Measurements from ENCODE around the gene ODF2. TPM values are rescaled to one million over a fixed set of nuclear protein-coding genes. Genes with fewer than 3 reads are reported as not detected.

The ODF2 gene
- total and polyA plus RNA-seq, 10 of the 15 experiments (the other 5 are each of a cell fraction or from before 2014, with no cell fraction given): 8.7 to 65.1 (median 38.5) TPM

DNA sequence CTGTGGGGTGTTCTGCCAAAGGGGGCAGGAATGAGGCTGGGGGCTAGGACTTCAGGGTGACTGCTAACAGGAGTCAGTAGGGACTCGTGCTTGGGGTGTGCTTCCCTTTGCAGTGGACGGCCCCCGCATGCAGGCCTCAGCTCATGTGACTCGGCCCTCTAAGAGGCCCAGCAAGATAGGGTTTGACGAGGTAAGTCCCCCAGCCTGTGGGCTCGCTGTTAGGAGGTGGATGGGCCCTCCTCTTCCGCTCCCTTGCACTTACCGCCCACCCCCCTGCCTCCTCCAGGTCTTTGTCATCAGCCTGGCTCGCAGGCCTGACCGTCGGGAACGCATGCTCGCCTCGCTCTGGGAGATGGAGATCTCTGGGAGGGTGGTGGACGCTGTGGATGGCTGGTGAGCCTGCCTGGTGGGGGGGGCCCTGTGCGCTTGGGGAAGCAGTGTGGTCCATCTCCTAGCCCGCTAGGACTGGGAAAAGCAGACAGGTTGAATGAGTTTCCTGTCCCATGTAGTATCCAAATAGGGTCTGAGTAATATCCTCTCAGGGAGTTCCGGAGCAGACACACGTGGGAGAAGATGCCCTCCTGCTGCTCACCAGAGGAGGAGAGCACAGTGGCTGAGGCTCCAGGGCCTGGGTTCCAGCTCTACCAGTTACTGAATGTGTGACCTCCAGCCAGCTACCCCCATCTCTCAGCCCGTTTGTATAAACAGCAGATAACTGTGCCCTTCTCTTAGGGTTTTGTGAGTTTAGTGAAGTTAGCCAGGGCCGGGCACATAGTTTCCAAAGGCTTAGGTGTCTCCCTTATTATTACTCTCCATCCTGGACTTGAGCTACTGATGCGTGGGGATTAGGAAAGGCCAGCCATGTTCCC lies 26.9 kb upstream of the ODF2 start:
- Histone ChIP-seq H3K36me3 (ENCODE audit: control insufficient read depth in 2 of 2, insufficient read depth in 2 of 2, low read length in 1 of 2) (no peaks in the 10 kb centered on the region), H3K27ac (ENCODE audit: control insufficient read depth, insufficient read depth) (no peak overlapping the region), H3K27me3 (replicated peaks in 1 of 2; ENCODE audit: control insufficient read depth in 2 of 2, insufficient read depth in 2 of 2, low read length in 1 of 2) (no peaks in the 10 kb centered on the region), H3K4me2 (ENCODE audit: control insufficient read depth, insufficient read depth) (no peak overlapping the region), H3K9ac (ENCODE audit: control insufficient read depth, insufficient read depth, low read length) (no peak overlapping the region), H3K4me3 (no peak overlapping the region), H3K4me1 (ENCODE audit: control insufficient read depth, insufficient read depth, low read length) (no peaks in the 10 kb centered on the region), H3K79me2 (ENCODE audit: control insufficient read depth, insufficient read depth, low read length) (no peaks in the 10 kb centered on the region), H3K9me3 (replicated peaks; ENCODE audit: control insufficient read depth, insufficient read depth, low read length) (no peaks in the 10 kb centered on the region), H2AFZ (ENCODE audit: control insufficient read depth, low read depth, low read length) (no peak overlapping the region), H4K20me1 (ENCODE audit: control insufficient read depth, insufficient read depth) (no peaks in the 10 kb centered on the region)
- in situ Hi-C loops (cut with MboI): no loop called here
- CTCF ChIA-PET: interaction anchor here (0.6 to 1.1 kb wide), 3 partner anchors 10 to 14 kb away, joined by 3 to 5 read pairs (median 3); no protein-coding TSS in a partner anchor
- SMC1A ChIA-PET (ENCODE audit: uncharacterized antibody, unreplicated experiment): interaction anchor here (0.9 kb wide), 1 partner anchor 66 kb away, joined by 3 read pairs; no protein-coding TSS in a partner anchor
- DNase-seq (ENCODE audit: low read depth, low spot score): no peak
- intact Hi-C loops (cut with micrococcal nuclease; ENCODE audit: unreplicated experiment): no loop called here
- no TSS peak for BruUV-seq (replicated peaks)
- POLR2A ChIA-PET: interaction anchor here (0.6 kb wide), 1 partner anchor 433 kb away, joined by 3 read pairs; no protein-coding TSS in a partner anchor
- no peak for ATAC-seq
- TF ChIP-seq ATF2 (IDR thresholded peaks at IDR 0.05; ENCODE audit: low read length): no peak
- TF ChIP-seq POLR2AphosphoS5 (IDR thresholded peaks at IDR 0.05; ENCODE audit: low read length): no peak
- TF ChIP-seq CREB1 (IDR thresholded peaks at IDR 0.05; ENCODE audit: low read depth): no peak
- no peak for TF ChIP-seq MTA2 (IDR thresholded peaks at IDR 0.05; ENCODE audit: low read depth)
- no peak for TF ChIP-seq ZNF207 (IDR thresholded peaks at IDR 0.05; ENCODE audit: borderline replicate concordance)
- no peak for TF ChIP-seq HDAC6 (IDR thresholded peaks at IDR 0.05; ENCODE audit: unreplicated experiment)
- TF ChIP-seq NFXL1 (IDR thresholded peaks at IDR 0.05; ENCODE audit: borderline replicate concordance): no peak
- no peak for TF ChIP-seq SRF (IDR thresholded peaks at IDR 0.05; ENCODE audit: low read depth in 2 of 2, low read length in 2 of 2)
- TF ChIP-seq, protein P1, sequence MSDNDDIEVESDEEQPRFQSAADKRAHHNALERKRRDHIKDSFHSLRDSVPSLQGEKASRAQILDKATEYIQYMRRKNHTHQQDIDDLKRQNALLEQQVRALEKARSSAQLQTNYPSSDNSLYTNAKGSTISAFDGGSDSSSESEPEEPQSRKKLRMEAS (IDR thresholded peaks at IDR 0.05; ENCODE audit: low read depth, low read length): no peak
- no peak for TF ChIP-seq TARDBP (IDR thresholded peaks at IDR 0.05; ENCODE audit: borderline replicate concordance)
- TF ChIP-seq, protein P2, sequence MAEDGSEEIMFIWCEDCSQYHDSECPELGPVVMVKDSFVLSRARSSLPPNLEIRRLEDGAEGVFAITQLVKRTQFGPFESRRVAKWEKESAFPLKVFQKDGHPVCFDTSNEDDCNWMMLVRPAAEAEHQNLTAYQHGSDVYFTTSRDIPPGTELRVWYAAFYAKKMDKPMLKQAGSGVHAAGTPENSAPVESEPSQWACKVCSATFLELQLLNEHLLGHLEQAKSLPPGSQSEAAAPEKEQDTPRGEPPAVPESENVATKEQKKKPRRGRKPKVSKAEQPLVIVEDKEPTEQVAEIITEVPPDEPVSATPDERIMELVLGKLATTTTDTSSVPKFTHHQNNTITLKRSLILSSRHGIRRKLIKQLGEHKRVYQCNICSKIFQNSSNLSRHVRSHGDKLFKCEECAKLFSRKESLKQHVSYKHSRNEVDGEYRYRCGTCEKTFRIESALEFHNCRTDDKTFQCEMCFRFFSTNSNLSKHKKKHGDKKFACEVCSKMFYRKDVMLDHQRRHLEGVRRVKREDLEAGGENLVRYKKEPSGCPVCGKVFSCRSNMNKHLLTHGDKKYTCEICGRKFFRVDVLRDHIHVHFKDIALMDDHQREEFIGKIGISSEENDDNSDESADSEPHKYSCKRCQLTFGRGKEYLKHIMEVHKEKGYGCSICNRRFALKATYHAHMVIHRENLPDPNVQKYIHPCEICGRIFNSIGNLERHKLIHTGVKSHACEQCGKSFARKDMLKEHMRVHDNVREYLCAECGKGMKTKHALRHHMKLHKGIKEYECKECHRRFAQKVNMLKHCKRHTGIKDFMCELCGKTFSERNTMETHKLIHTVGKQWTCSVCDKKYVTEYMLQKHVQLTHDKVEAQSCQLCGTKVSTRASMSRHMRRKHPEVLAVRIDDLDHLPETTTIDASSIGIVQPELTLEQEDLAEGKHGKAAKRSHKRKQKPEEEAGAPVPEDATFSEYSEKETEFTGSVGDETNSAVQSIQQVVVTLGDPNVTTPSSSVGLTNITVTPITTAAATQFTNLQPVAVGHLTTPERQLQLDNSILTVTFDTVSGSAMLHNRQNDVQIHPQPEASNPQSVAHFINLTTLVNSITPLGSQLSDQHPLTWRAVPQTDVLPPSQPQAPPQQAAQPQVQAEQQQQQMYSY (CRISPR knock-in tag; IDR thresholded peaks at IDR 0.05): no peak
- FAIRE-seq: no peak
- 61% methylated on average over 22 of the region's 22 CpGs for WGBS (ENCODE audit: insufficient coverage, insufficient replicate concordance, low lambda C conversion rate, missing lambda C conversion rate)
- RAD21 ChIA-PET (ENCODE audit: unreplicated experiment): no interaction called here
